WTC11 (cell line): Measurements from ENCODE around the gene ZRANB1. TPM values are rescaled to one million over a fixed set of nuclear protein-coding genes. Genes with fewer than 3 reads are reported as not detected.

ENCODE experiments used
- ATAC-seq: fragments of 200-7000 bp; cut with Tn5 transposase; 2 replicates; pipeline ENCODE4 v1.10.0; 2021; ENCODE audit warnings: mild to moderate bottlenecking, moderate library complexity
- CTCF ChIA-PET: fragments of 300-600 bp; sonication (Branson Sonifier 250); formaldehyde crosslinking; loops from one replicate; lab custom pipeline; 2021; ENCODE audit warnings: antibody characterized with exemption; lab: Charles Lee
- POLR2A ChIA-PET: fragments of 350-600 bp; sonication (Branson Sonifier 250); formaldehyde crosslinking; loops from one replicate; lab custom pipeline; 2021; ENCODE audit warnings: antibody characterized with exemption; lab: Charles Lee
- DNase-seq: peaks from one replicate; pipeline ENCODE4 v3.0.0; 2021; ENCODE audit warnings: low spot score
- H3K27ac Mint-ChIP-seq: 2 replicates; pipeline ENCODE4 v1.8.0; 2021; ENCODE audit warnings: mixed read lengths
- H3K27me3 Mint-ChIP-seq: 2 replicates; pipeline ENCODE4 v1.8.0; 2021; ENCODE audit warnings: low read depth, mild to moderate bottlenecking, moderate library complexity, mixed read lengths
- H3K36me3 Mint-ChIP-seq: 2 replicates; pipeline ENCODE4 v1.8.0; 2021; ENCODE audit warnings: mixed read lengths
- H3K4me1 Mint-ChIP-seq: 2 replicates; pipeline ENCODE4 v1.8.0; 2022; ENCODE audit warnings: mixed read lengths
- H3K4me3 Mint-ChIP-seq: 2 replicates; pipeline ENCODE4 v1.8.0; 2021; ENCODE audit warnings: mild to moderate bottlenecking, moderate library complexity, mixed read lengths
- H3K9me3 Mint-ChIP-seq: 2 replicates; pipeline ENCODE4 v1.8.0; 2021; ENCODE audit warnings: mixed read lengths
- ATF1 ChIP-seq: sonication (generic); formaldehyde crosslinking; IDR thresholded peaks from 2 replicates; pipeline ENCODE4 v1.8.1; 2023; ENCODE audit warnings: mild to moderate bottlenecking, moderate library complexity, missing genetic modification reagents
- CREB1 ChIP-seq: sonication (generic); formaldehyde crosslinking; IDR thresholded peaks from 2 replicates; pipeline ENCODE4 v1.8.0; 2023; ENCODE audit warnings: mild to moderate bottlenecking, missing genetic modification reagents
- CTCF ChIP-seq: fragments of 200-600 bp; IDR thresholded peaks from 2 replicates; pipeline ENCODE4 v1.8.0; 2022; ENCODE audit warnings: antibody characterized with exemption
- FOXJ3 ChIP-seq: sonication (generic); formaldehyde crosslinking; IDR thresholded peaks from 2 replicates; pipeline ENCODE4 v1.9.0; 2021; ENCODE audit warnings: missing genetic modification reagents, mild to moderate bottlenecking, borderline replicate concordance
- FOXP4 ChIP-seq: sonication (generic); formaldehyde crosslinking; IDR thresholded peaks from 2 replicates; pipeline ENCODE4 v1.8.0; 2022; ENCODE audit warnings: mild to moderate bottlenecking, missing genetic modification reagents
- HMGA2 ChIP-seq: fragments of 250-450 bp; sonication (Bioruptor Pico); IDR thresholded peaks from 2 replicates; pipeline ENCODE4 v1.4.0; 2021; ENCODE audit warnings: mild to moderate bottlenecking, moderate library complexity
- IRF2 ChIP-seq: sonication (generic); formaldehyde crosslinking; IDR thresholded peaks from 2 replicates; pipeline ENCODE4 v1.8.0; 2022; ENCODE audit warnings: low read depth, missing genetic modification reagents, borderline replicate concordance
- JUN ChIP-seq: sonication (generic); formaldehyde crosslinking; IDR thresholded peaks from 2 replicates; pipeline ENCODE4 v1.8.0; 2023; ENCODE audit warnings: mild to moderate bottlenecking, missing genetic modification reagents
- OVOL2 ChIP-seq: fragments of 250-450 bp; sonication (Bioruptor Pico); IDR thresholded peaks from 2 replicates; pipeline ENCODE4 v1.9.0; 2021; ENCODE audit warnings: mild to moderate bottlenecking, borderline replicate concordance
- PRDM15 ChIP-seq: sonication (generic); formaldehyde crosslinking; IDR thresholded peaks from 2 replicates; pipeline ENCODE4 v1.8.0; 2022; ENCODE audit warnings: missing genetic modification reagents
- SMAD4 ChIP-seq: sonication (generic); formaldehyde crosslinking; IDR thresholded peaks from 2 replicates; pipeline ENCODE4 v1.8.0; 2022; ENCODE audit warnings: mild to moderate bottlenecking, missing genetic modification reagents
- SOX15 ChIP-seq: fragments of 250-450 bp; sonication (Bioruptor Pico); IDR thresholded peaks from 2 replicates; pipeline ENCODE4 v1.9.0; 2021; ENCODE audit warnings: mild to moderate bottlenecking
- TEAD1 ChIP-seq: sonication (generic); formaldehyde crosslinking; IDR thresholded peaks from 2 replicates; pipeline ENCODE4 v1.8.0; 2022; ENCODE audit warnings: mild to moderate bottlenecking, missing genetic modification reagents
- ZNF232 ChIP-seq: sonication (generic); formaldehyde crosslinking; IDR thresholded peaks from 2 replicates; pipeline ENCODE4 v1.8.0; 2022; ENCODE audit warnings: mild to moderate bottlenecking, missing genetic modification reagents
- ZNF317 ChIP-seq: sonication (generic); formaldehyde crosslinking; IDR thresholded peaks from 2 replicates; pipeline ENCODE4 v1.8.1; 2023; ENCODE audit warnings: low read depth, mild to moderate bottlenecking, moderate library complexity, missing genetic modification reagents, borderline replicate concordance
- total RNA-seq: library from RNA; stranded (reverse); gene quantifications from 3 replicates; pipeline ENCODE4 v1.2.3, GENCODE V29; 2021
- TF ChIP-seq, protein P1 (sequence below): sonication (generic); formaldehyde crosslinking; IDR thresholded peaks from 2 replicates; pipeline ENCODE4 v1.8.0; 2022; ENCODE audit warnings: mild to moderate bottlenecking, missing genetic modification reagents
- TF ChIP-seq, protein P2 (sequence below): sonication (generic); formaldehyde crosslinking; conservative IDR thresholded peaks from 2 replicates; pipeline ENCODE4 v1.8.1; 2023; ENCODE audit warnings: mild to moderate bottlenecking, low read depth, missing genetic modification reagents, moderate library complexity
- TF ChIP-seq, protein P3 (sequence below): sonication (generic); formaldehyde crosslinking; IDR thresholded peaks from 2 replicates; pipeline ENCODE4 v1.8.0; 2022; ENCODE audit warnings: mild to moderate bottlenecking, missing genetic modification reagents
- TF ChIP-seq, protein P4 (sequence below): sonication (generic); formaldehyde crosslinking; IDR thresholded peaks from 2 replicates; pipeline ENCODE4 v1.8.1; 2022; ENCODE audit warnings: mild to moderate bottlenecking, missing genetic modification reagents, moderate library complexity, borderline replicate concordance

Gene ZRANB1
- total RNA-seq, 1 experiment from 2014 or later: 15.9 TPM

DNA sequence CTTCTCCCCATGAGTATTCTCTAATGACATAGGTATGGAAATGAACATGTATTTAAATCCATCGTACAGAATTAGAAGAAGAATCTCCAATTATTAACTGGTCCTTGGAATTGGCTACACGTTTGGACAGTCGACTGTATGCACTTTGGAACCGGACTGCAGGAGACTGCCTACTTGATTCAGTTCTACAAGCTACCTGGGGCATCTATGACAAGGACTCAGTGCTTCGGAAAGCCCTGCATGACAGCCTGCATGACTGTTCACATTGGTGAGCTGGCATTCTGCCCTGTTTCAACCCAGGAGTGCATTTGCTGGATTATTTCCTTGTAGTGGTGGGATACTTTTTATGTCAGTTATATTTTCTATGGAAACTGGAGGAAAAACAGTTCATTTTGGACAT, 32.2 kb downstream of the ZRANB1 start (continued):
- TF ChIP-seq, protein P1, sequence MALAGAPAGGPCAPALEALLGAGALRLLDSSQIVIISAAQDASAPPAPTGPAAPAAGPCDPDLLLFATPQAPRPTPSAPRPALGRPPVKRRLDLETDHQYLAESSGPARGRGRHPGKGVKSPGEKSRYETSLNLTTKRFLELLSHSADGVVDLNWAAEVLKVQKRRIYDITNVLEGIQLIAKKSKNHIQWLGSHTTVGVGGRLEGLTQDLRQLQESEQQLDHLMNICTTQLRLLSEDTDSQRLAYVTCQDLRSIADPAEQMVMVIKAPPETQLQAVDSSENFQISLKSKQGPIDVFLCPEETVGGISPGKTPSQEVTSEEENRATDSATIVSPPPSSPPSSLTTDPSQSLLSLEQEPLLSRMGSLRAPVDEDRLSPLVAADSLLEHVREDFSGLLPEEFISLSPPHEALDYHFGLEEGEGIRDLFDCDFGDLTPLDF (CRISPR knock-in tag): no peak
- no peak for TF ChIP-seq SMAD4 (CRISPR knock-in tag)
- TF ChIP-seq CTCF: no peak
- TF ChIP-seq, protein P2, sequence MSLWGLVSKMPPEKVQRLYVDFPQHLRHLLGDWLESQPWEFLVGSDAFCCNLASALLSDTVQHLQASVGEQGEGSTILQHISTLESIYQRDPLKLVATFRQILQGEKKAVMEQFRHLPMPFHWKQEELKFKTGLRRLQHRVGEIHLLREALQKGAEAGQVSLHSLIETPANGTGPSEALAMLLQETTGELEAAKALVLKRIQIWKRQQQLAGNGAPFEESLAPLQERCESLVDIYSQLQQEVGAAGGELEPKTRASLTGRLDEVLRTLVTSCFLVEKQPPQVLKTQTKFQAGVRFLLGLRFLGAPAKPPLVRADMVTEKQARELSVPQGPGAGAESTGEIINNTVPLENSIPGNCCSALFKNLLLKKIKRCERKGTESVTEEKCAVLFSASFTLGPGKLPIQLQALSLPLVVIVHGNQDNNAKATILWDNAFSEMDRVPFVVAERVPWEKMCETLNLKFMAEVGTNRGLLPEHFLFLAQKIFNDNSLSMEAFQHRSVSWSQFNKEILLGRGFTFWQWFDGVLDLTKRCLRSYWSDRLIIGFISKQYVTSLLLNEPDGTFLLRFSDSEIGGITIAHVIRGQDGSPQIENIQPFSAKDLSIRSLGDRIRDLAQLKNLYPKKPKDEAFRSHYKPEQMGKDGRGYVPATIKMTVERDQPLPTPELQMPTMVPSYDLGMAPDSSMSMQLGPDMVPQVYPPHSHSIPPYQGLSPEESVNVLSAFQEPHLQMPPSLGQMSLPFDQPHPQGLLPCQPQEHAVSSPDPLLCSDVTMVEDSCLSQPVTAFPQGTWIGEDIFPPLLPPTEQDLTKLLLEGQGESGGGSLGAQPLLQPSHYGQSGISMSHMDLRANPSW (CRISPR knock-in tag): no peak
- TF ChIP-seq SOX15: no peak
- TF ChIP-seq, protein P3, sequence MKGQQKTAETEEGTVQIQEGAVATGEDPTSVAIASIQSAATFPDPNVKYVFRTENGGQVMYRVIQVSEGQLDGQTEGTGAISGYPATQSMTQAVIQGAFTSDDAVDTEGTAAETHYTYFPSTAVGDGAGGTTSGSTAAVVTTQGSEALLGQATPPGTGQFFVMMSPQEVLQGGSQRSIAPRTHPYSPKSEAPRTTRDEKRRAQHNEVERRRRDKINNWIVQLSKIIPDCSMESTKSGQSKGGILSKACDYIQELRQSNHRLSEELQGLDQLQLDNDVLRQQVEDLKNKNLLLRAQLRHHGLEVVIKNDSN: no peak
- no peak for TF ChIP-seq CREB1
- no peak for TF ChIP-seq PRDM15 (CRISPR knock-in tag)
- TF ChIP-seq OVOL2 (CRISPR knock-in tag): no peak
- no peak for TF ChIP-seq FOXJ3
- no peak for TF ChIP-seq FOXP4 (CRISPR knock-in tag)
- no peak for TF ChIP-seq JUN
- no peak for TF ChIP-seq ZNF232
- no peak for TF ChIP-seq TEAD1 (CRISPR knock-in tag)
- TF ChIP-seq IRF2 (CRISPR knock-in tag): no peak

DNA sequence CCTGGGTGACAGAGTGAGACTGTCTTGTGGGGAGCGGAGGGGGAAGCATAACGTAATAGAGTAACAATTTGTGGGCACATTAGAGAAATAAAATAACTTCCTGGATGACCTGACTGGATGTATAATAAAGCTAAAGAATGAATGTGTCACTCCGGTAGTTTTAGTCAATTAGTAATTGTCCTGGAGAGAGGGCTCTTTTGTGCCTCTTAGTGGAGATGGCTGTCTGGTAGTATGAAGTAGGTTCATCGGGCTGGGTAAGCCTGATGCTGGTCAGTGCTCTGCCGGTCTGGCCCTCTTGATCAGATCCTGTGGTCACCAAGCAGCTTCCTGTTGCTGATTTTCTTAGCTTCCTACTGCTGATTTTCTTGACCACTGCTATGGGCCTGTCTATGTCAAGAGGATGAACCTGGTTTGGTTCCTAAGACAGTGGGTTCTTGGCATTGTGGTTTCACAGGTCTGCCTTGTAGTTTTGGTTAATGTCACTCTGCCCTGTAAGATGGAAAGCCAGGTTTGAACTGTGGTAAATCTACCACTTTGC, 34.1 kb downstream of the ZRANB1 start:
- ATAC-seq: no peak
- ChIA-PET POLR2A (no interaction called here), CTCF (interaction anchor here (0.7 kb wide), 1 partner anchor 525 kb away, joined by 3 read pairs; no protein-coding TSS in a partner anchor)
- no peaks in the 10 kb centered on the region for H3K27me3 Mint-ChIP-seq
- H3K4me1 Mint-ChIP-seq: 0 out of 2 replicates have a peak, but pooled peaks cover 3% of the 10 kb centered on the region
- peak overlapping the region; percentile 24; the same call in 1 of the 2 replicates for H3K27ac Mint-ChIP-seq
- no peak overlapping the region for H3K4me3 Mint-ChIP-seq
- H3K36me3 Mint-ChIP-seq: peaks cover 18% of the 10 kb centered on the region
- no peak for DNase-seq
- H3K9me3 Mint-ChIP-seq: no peaks in the 10 kb centered on the region
- TF ChIP-seq, protein P4, sequence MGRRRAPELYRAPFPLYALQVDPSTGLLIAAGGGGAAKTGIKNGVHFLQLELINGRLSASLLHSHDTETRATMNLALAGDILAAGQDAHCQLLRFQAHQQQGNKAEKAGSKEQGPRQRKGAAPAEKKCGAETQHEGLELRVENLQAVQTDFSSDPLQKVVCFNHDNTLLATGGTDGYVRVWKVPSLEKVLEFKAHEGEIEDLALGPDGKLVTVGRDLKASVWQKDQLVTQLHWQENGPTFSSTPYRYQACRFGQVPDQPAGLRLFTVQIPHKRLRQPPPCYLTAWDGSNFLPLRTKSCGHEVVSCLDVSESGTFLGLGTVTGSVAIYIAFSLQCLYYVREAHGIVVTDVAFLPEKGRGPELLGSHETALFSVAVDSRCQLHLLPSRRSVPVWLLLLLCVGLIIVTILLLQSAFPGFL: no peak
- no peak for TF ChIP-seq HMGA2
- TF ChIP-seq ZNF317 (CRISPR knock-in tag): no peak
- TF ChIP-seq ATF1 (CRISPR knock-in tag): no peak
